H1 (cell line): ENCODE results near the gene ATAD5. TPM values are rescaled to one million over a fixed set of nuclear protein-coding genes. Genes with fewer than 3 reads are reported as not detected.

Experiments used
- CHD7 ChIP-seq: fragments of 300-600 bp; sonication (generic); IDR thresholded peaks from 2 replicates; pipeline ENCODE4 v1.7.1; 2012; ENCODE audit warnings: low read length, moderate library complexity, mild to moderate bottlenecking, inconsistent platforms; ENCODE audit not compliant: insufficient replicate concordance
- CTBP2 ChIP-seq: IDR thresholded peaks from 2 replicates; pipeline ENCODE4 v1.7.0; 2011; ENCODE audit warnings: borderline replicate concordance, mild to moderate bottlenecking, moderate library complexity, mixed read lengths, low read length; ENCODE audit not compliant: insufficient read depth, insufficient read length
- KDM1A ChIP-seq: fragments of 200-600, 300-600 bp; sonication (generic); IDR thresholded peaks from 2 replicates; pipeline ENCODE4 v1.7.1; 2016; ENCODE audit warnings: mild to moderate bottlenecking, low read length, borderline replicate concordance
- KDM5A ChIP-seq: fragments of 200-600 bp; IDR thresholded peaks from 2 replicates; pipeline ENCODE4 v1.7.1; 2012; ENCODE audit warnings: mild to moderate bottlenecking, low read length, inconsistent platforms, mixed read lengths
- RFX5 ChIP-seq: IDR thresholded peaks from 2 replicates; pipeline ENCODE4 v1.6.1; 2011; ENCODE audit warnings: low read depth, low read length, improper control_type of control experiment, borderline replicate concordance
- SRF ChIP-seq: IDR thresholded peaks from 2 replicates; pipeline ENCODE4 v1.6.1; 2011; ENCODE audit warnings: mild to moderate bottlenecking, low read depth, low read length, moderate library complexity
- ZNF274 ChIP-seq: IDR thresholded peaks from 2 replicates; pipeline ENCODE4 v1.7.0; 2012; ENCODE audit warnings: low read length, borderline replicate concordance; ENCODE audit errors: extremely low read depth
- polyA plus RNA-seq, 7 experiments: library from polyadenylated mRNA; depleted of rRNA in 3 of 7; stranded (reverse) in 5 of 7; unstranded in 2 of 7; fragments of >200 nt in 5 of 7; fragments of 200-250 nt in 2 of 7; gene quantifications; 1 replicate in 5 of 7; 2 replicates in 1 of 7; 4 replicates in 1 of 7; pipeline versions ENCODE4 v1.2.1 to v1.2.3, GENCODE V29; 2011 to 2013; ENCODE audit warnings: missing spikeins in 2 of 7, mixed read lengths in 2 of 7
- total RNA-seq: library from RNA; stranded (reverse); fragmentation: NEBNext Ultra II Directional; extraction: Animal tissue kit (Norgen Biotek cat#: 25700); gene quantifications from 2 replicates; pipeline ENCODE4 v1.2.1, GENCODE V29; 2021

Gene ATAD5
- total and polyA plus RNA-seq, 2 of the 8 experiments (the other 6 are each of a cell fraction or from before 2014, with no cell fraction given): 3.5 to 30.0 TPM

- TF ChIP-seq CHD7: no peak
- TF ChIP-seq CTBP2: no peak
- no peak for TF ChIP-seq ZNF274
- no peak for TF ChIP-seq RFX5
- no peak for TF ChIP-seq KDM1A
- no peak for TF ChIP-seq SRF
- no peak for TF ChIP-seq KDM5A
- TF ChIP-seq, all 59 proteins: peak for 0
Measured at GRCh38 chr17:30805944-30806456, 25.8 kb upstream of the ATAD5 start (continued).
